ENCODE measurements around the gene CNN1. TPM values are rescaled to one million over a fixed set of nuclear protein-coding genes. Genes with fewer than 3 reads are reported as not detected.
A peak's percentile ranks its signal among the peaks of the same experiment; 100 is the strongest.

The CNN1 gene
- total and polyA plus RNA-seq, 2 of the 13 experiments (the other 11 are each of a cell fraction or from before 2014, with no cell fraction given): 0.70 to 1.1 TPM

DNA sequence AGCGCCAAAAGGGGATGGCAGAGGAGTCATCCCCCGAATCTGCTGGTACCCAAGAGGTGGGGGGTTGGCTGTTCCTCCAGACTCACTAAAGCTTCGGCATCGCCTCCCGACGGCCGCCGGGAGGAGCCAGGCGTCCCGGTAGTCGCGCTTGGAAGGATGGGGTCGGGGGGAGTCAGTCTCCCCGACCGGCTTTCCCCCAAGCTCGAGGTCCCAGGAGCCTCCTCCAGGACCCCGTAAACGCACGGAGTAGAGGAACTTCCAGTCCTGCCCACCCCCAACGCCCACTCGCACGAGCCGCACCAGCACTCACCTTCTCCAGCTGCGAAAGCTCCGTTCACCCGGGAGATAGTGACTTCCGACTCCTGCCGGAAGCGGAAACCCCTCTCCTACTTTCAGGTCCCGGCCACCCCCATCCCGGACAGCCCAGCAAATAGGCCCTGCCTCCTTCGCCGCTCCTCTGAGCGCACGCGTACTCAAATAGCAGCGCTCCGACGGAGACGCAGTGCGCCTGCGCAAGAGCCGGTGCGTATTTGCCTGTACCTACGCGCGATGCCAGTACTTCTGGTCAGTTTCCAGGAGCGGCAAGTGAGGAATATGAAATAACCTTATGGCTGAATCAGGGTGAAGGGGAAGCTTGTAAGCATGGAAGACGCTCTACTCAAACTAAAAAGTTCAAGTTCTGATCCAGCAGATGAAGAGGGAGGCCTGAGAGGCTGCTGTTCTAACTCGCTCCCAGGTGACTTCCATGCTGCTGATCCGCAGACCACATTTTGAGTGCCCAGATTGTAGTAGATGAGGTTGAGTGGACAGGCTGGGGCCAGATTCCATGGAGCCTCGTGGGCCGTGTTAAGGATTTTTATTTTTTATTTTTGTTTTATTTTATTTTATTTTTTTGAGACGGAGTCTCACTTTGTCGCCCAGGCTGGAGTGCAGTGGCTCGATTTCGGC is 20.5 kb downstream of the CNN1 start, which contains the start of gene ELOF1 (continued):
- TF ChIP-seq ZNF678 (CRISPR knock-in tag; IDR thresholded peaks at IDR 0.05): 0 out of 2 replicates have a peak, but pooled peaks have one; percentile 12
- TF ChIP-seq HOXD1 (CRISPR knock-in tag; IDR thresholded peaks at IDR 0.05): no peak
- no peak for TF ChIP-seq ZNF558 (CRISPR knock-in tag; IDR thresholded peaks at IDR 0.05; ENCODE audit: borderline replicate concordance)
- no peak for TF ChIP-seq SMAD1 (CRISPR knock-in tag; IDR thresholded peaks at IDR 0.05; ENCODE audit: borderline replicate concordance, low read depth)
- TF ChIP-seq, protein P1, sequence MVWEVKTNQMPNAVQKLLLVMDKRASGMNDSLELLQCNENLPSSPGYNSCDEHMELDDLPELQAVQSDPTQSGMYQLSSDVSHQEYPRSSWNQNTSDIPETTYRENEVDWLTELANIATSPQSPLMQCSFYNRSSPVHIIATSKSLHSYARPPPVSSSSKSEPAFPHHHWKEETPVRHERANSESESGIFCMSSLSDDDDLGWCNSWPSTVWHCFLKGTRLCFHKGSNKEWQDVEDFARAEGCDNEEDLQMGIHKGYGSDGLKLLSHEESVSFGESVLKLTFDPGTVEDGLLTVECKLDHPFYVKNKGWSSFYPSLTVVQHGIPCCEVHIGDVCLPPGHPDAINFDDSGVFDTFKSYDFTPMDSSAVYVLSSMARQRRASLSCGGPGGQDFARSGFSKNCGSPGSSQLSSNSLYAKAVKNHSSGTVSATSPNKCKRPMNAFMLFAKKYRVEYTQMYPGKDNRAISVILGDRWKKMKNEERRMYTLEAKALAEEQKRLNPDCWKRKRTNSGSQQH (CRISPR knock-in tag; IDR thresholded peaks at IDR 0.05; ENCODE audit: low read depth): no peak
- TF ChIP-seq, protein P2, sequence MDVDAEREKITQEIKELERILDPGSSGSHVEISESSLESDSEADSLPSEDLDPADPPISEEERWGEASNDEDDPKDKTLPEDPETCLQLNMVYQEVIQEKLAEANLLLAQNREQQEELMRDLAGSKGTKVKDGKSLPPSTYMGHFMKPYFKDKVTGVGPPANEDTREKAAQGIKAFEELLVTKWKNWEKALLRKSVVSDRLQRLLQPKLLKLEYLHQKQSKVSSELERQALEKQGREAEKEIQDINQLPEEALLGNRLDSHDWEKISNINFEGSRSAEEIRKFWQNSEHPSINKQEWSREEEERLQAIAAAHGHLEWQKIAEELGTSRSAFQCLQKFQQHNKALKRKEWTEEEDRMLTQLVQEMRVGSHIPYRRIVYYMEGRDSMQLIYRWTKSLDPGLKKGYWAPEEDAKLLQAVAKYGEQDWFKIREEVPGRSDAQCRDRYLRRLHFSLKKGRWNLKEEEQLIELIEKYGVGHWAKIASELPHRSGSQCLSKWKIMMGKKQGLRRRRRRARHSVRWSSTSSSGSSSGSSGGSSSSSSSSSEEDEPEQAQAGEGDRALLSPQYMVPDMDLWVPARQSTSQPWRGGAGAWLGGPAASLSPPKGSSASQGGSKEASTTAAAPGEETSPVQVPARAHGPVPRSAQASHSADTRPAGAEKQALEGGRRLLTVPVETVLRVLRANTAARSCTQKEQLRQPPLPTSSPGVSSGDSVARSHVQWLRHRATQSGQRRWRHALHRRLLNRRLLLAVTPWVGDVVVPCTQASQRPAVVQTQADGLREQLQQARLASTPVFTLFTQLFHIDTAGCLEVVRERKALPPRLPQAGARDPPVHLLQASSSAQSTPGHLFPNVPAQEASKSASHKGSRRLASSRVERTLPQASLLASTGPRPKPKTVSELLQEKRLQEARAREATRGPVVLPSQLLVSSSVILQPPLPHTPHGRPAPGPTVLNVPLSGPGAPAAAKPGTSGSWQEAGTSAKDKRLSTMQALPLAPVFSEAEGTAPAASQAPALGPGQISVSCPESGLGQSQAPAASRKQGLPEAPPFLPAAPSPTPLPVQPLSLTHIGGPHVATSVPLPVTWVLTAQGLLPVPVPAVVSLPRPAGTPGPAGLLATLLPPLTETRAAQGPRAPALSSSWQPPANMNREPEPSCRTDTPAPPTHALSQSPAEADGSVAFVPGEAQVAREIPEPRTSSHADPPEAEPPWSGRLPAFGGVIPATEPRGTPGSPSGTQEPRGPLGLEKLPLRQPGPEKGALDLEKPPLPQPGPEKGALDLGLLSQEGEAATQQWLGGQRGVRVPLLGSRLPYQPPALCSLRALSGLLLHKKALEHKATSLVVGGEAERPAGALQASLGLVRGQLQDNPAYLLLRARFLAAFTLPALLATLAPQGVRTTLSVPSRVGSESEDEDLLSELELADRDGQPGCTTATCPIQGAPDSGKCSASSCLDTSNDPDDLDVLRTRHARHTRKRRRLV (CRISPR knock-in tag; IDR thresholded peaks at IDR 0.05): peak; percentile 59
- TF ChIP-seq ZNF12 (CRISPR knock-in tag; IDR thresholded peaks at IDR 0.05): no peak
- TF ChIP-seq, protein P3, sequence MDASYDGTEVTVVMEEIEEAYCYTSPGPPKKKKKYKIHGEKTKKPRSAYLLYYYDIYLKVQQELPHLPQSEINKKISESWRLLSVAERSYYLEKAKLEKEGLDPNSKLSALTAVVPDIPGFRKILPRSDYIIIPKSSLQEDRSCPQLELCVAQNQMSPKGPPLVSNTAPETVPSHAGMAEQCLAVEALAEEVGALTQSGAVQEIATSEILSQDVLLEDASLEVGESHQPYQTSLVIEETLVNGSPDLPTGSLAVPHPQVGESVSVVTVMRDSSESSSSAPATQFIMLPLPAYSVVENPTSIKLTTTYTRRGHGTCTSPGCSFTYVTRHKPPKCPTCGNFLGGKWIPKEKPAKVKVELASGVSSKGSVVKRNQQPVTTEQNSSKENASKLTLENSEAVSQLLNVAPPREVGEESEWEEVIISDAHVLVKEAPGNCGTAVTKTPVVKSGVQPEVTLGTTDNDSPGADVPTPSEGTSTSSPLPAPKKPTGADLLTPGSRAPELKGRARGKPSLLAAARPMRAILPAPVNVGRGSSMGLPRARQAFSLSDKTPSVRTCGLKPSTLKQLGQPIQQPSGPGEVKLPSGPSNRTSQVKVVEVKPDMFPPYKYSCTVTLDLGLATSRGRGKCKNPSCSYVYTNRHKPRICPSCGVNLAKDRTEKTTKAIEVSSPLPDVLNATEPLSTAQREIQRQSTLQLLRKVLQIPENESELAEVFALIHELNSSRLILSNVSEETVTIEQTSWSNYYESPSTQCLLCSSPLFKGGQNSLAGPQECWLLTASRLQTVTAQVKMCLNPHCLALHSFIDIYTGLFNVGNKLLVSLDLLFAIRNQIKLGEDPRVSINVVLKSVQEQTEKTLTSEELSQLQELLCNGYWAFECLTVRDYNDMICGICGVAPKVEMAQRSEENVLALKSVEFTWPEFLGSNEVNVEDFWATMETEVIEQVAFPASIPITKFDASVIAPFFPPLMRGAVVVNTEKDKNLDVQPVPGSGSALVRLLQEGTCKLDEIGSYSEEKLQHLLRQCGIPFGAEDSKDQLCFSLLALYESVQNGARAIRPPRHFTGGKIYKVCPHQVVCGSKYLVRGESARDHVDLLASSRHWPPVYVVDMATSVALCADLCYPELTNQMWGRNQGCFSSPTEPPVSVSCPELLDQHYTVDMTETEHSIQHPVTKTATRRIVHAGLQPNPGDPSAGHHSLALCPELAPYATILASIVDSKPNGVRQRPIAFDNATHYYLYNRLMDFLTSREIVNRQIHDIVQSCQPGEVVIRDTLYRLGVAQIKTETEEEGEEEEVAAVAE (CRISPR knock-in tag; IDR thresholded peaks at IDR 0.05; ENCODE audit: borderline replicate concordance): 0 out of 2 replicates have a peak, but pooled peaks have one; percentile 62
- no peak for TF ChIP-seq KDM6A (CRISPR knock-in tag; IDR thresholded peaks at IDR 0.05; ENCODE audit: low read depth)
- peak; percentile 96 for TF ChIP-seq MAZ (IDR thresholded peaks at IDR 0.05; ENCODE audit: borderline replicate concordance, low read depth, low read length)
- peak; percentile 77 for TF ChIP-seq MAZ (CRISPR knock-in tag; IDR thresholded peaks at IDR 0.05; ENCODE audit: low read depth)
- TF ChIP-seq ZNF841 (CRISPR knock-in tag; IDR thresholded peaks at IDR 0.05; ENCODE audit: borderline replicate concordance): no peak
- TF ChIP-seq ZMAT3 (CRISPR knock-in tag; conservative IDR thresholded peaks at IDR 0.05): peak; percentile 52; the same call in 1 of the 2 replicates
- TF ChIP-seq, protein P4, sequence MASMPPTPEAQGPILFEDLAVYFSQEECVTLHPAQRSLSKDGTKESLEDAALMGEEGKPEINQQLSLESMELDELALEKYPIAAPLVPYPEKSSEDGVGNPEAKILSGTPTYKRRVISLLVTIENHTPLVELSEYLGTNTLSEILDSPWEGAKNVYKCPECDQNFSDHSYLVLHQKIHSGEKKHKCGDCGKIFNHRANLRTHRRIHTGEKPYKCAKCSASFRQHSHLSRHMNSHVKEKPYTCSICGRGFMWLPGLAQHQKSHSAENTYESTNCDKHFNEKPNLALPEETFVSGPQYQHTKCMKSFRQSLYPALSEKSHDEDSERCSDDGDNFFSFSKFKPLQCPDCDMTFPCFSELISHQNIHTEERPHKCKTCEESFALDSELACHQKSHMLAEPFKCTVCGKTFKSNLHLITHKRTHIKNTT (CRISPR knock-in tag; IDR thresholded peaks at IDR 0.05): no peak
- TF ChIP-seq SOX6 (IDR thresholded peaks at IDR 0.05): no peak
- TF ChIP-seq SOX6 (CRISPR knock-in tag; IDR thresholded peaks at IDR 0.05): peak; percentile 43

All from HepG2 (cell line).